GM23248 (cell line): ENCODE data around the gene MON2.

ENCODE experiments used
- EZH2 ChIP-seq: fragments of 200-600 bp; sonication (generic); IDR thresholded peaks from 2 replicates; pipeline ENCODE4 v1.6.1; 2018; ENCODE audit warnings: antibody characterized with exemption, mild to moderate bottlenecking; ENCODE audit not compliant: insufficient read depth, poor library complexity, severe bottlenecking
- EZH2phosphoT487 ChIP-seq: fragments of 200-600 bp; sonication (generic); IDR thresholded peaks from 2 replicates; pipeline ENCODE4 v1.6.1; 2018; ENCODE audit warnings: antibody characterized with exemption, moderate library complexity, mild to moderate bottlenecking, low read depth; ENCODE audit not compliant: insufficient read depth

GRCh38 chr12:62649412-62650138, 182.9 kb downstream of the MON2 start:
- TF ChIP-seq EZH2phosphoT487: no peak
- no peak for TF ChIP-seq EZH2
